Measurements from ENCODE around the gene MCM7. TPM values are rescaled to one million over a fixed set of nuclear protein-coding genes. Genes with fewer than 3 reads are reported as not detected.

Gene MCM7
- total and polyA plus RNA-seq, 2 donors from 2014 or later: 21.0 to 47.2 TPM

GRCh38 chr7:100064162-100064561, 37.0 kb downstream of the MCM7 start:
- H3K27me3 ChIP-seq (ENCODE audit: control insufficient read depth, insufficient read depth, low read length): no peaks in the 10 kb centered on the region
- peak in 1 of 5 donors; percentile 10 for DNase-seq
- no peak overlapping the region for H3K27ac ChIP-seq (ENCODE audit: low read depth in 2 of 2, low read length in 2 of 2)
- TF ChIP-seq CTCF (IDR thresholded peaks at IDR 0.05; ENCODE audit: borderline replicate concordance, extremely low read depth, insufficient read depth): no peak
- H3K9me3 ChIP-seq (ENCODE audit: control insufficient read depth in 2 of 3, insufficient read depth in 1 of 3, low read length in 3 of 3): no peaks in the 10 kb centered on the region
- intact Hi-C loops (cut with DNase I): no loop called here
- FAIRE-seq: no peak
- peaks cover 13 to 32% (median 19%) of the 10 kb centered on the region in 3 donors for H3K36me3 ChIP-seq (ENCODE audit: control insufficient read depth in 2 of 3, insufficient read depth in 3 of 3, low read length in 3 of 3)
- H3K9ac ChIP-seq (ENCODE audit: low read length in 3 of 3): no peak overlapping the region
- H3K4me3 ChIP-seq (ENCODE audit: low read length in 3 of 3): no peak overlapping the region
- no peaks in the 10 kb centered on the region for H3K4me1 ChIP-seq (ENCODE audit: control insufficient read depth in 2 of 3, insufficient read depth in 2 of 3, low read depth in 1 of 3, low read length in 3 of 3)

GRCh38 chr7:100063376-100063775, 37.8 kb downstream of the MCM7 start:
- Histone ChIP-seq H3K27ac (ENCODE audit: low read depth in 2 of 2, low read length in 2 of 2) (no peak overlapping the region), H3K9me3 (ENCODE audit: control insufficient read depth in 2 of 3, insufficient read depth in 1 of 3, low read length in 3 of 3) (no peaks in the 10 kb centered on the region), H3K9ac (ENCODE audit: low read length in 3 of 3) (no peak overlapping the region), H3K4me1 (ENCODE audit: control insufficient read depth in 2 of 3, insufficient read depth in 2 of 3, low read depth in 1 of 3, low read length in 3 of 3) (no peaks in the 10 kb centered on the region), H3K36me3 (ENCODE audit: control insufficient read depth in 2 of 3, insufficient read depth in 3 of 3, low read length in 3 of 3) (peaks cover 16 to 40% (median 26%) of the 10 kb centered on the region in 3 donors), H3K4me3 (ENCODE audit: low read length in 3 of 3) (no peak overlapping the region), H3K27me3 (ENCODE audit: control insufficient read depth, insufficient read depth, low read length) (no peaks in the 10 kb centered on the region)
- no peak for FAIRE-seq
- TF ChIP-seq CTCF (IDR thresholded peaks at IDR 0.05; ENCODE audit: borderline replicate concordance, extremely low read depth, insufficient read depth): no peak
- no peak for DNase-seq
- intact Hi-C loops (cut with DNase I): no loop called here

GRCh38 chr7:100061518-100062193, 39.5 kb downstream of the MCM7 start:
- Histone ChIP-seq H3K4me1 (ENCODE audit: control insufficient read depth in 2 of 3, insufficient read depth in 2 of 3, low read depth in 1 of 3, low read length in 3 of 3) (no peaks in the 10 kb centered on the region), H3K27me3 (ENCODE audit: control insufficient read depth, insufficient read depth, low read length) (no peaks in the 10 kb centered on the region), H3K36me3 (ENCODE audit: control insufficient read depth in 2 of 3, insufficient read depth in 3 of 3, low read length in 3 of 3) (peaks cover 16 to 56% (median 32%) of the 10 kb centered on the region in 3 donors), H3K4me3 (ENCODE audit: low read length in 3 of 3) (no peak overlapping the region), H3K9ac (ENCODE audit: low read length in 3 of 3) (no peak overlapping the region), H3K9me3 (ENCODE audit: control insufficient read depth in 2 of 3, insufficient read depth in 1 of 3, low read length in 3 of 3) (no peaks in the 10 kb centered on the region), H3K27ac (ENCODE audit: low read depth in 2 of 2, low read length in 2 of 2) (no peak overlapping the region)
- FAIRE-seq: no peak
- intact Hi-C loops (cut with DNase I): no loop called here
- DNase-seq: peak in 1 of 5 donors; percentile 3
- no peak for TF ChIP-seq CTCF (IDR thresholded peaks at IDR 0.05; ENCODE audit: borderline replicate concordance, extremely low read depth, insufficient read depth)

Measured in kidney (tissue), 14 donors.